Fibroblast of villous mesenchyme (primary cell): Measurements from ENCODE around the gene GNGT2. TPM values are rescaled to one million over a fixed set of nuclear protein-coding genes. Genes with fewer than 3 reads are reported as not detected.

Source experiments
- DNase-seq: peaks from one replicate; pipeline ENCODE4 v3.0.0-alpha.2; 2010; ENCODE audit warnings: low read depth
- H3K4me3 ChIP-seq: 2 replicates; pipeline ENCODE4 v1.5.1; 2011; ENCODE audit warnings: low read depth, mild to moderate bottlenecking, low read length
- total RNA-seq: library from RNA; depleted of rRNA; stranded (reverse); fragments of >200 nt; gene quantifications from 2 replicates; pipeline ENCODE4 v1.2.3, GENCODE V29; 2012
- TF ChIP-seq, protein P1 (sequence below): IDR thresholded peaks from 2 replicates; pipeline ENCODE4 v1.5.1; 2012; ENCODE audit warnings: low read depth, mild to moderate bottlenecking, low read length; ENCODE audit not compliant: insufficient read depth

GNGT2 gene
- total RNA-seq, 1 donor = not detected

DNA sequence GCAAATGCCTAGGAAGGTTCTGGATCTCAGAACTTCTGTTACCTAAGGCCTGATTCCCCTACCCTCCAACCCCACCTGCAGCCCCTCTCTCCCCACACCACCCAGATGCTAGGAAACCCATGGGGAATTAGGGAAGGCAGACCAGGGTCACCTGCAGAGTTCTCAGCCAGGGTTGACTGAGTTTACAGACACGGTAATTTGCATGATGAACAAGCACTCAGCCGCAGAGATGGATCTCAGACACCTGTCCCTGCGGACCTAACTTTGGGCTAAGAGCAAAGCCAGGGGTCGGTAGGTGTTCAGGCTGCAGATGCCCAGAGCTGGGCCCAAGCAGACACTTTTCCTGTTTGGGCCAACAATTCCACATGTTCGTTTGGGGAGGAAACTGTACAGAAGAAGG is 3.0 kb upstream of the GNGT2 start:
- TF ChIP-seq, protein P1, sequence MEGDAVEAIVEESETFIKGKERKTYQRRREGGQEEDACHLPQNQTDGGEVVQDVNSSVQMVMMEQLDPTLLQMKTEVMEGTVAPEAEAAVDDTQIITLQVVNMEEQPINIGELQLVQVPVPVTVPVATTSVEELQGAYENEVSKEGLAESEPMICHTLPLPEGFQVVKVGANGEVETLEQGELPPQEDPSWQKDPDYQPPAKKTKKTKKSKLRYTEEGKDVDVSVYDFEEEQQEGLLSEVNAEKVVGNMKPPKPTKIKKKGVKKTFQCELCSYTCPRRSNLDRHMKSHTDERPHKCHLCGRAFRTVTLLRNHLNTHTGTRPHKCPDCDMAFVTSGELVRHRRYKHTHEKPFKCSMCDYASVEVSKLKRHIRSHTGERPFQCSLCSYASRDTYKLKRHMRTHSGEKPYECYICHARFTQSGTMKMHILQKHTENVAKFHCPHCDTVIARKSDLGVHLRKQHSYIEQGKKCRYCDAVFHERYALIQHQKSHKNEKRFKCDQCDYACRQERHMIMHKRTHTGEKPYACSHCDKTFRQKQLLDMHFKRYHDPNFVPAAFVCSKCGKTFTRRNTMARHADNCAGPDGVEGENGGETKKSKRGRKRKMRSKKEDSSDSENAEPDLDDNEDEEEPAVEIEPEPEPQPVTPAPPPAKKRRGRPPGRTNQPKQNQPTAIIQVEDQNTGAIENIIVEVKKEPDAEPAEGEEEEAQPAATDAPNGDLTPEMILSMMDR = no peak
- DNase-seq = no peak
- no peak overlapping the region for H3K4me3 ChIP-seq

DNA sequence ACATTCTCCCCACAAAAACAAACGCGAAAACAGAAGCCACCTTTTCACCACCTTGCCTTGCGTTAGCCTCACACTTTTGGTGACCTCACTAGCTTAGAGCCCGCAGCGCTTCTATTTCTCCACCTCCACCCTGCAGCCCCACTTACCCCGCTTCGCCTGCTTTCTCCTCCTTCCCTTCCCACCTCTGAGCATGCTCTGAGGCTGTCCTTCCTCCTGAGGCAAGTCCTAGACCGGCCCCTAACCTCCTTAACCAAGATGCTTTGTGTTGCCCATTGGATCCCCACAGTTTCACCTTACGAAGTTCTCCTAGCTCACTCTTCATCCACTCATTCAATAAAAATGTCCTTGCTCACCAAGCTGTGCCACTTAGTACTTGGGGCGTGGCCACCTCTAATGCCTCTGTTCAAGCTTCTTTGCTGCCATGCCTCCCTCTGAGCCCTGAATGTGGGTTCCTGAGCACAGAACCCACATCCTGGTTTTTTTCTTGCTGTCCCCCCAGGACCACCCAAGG is 1.3 kb downstream of the GNGT2 start:
- H3K4me3 ChIP-seq = no peak overlapping the region
- TF ChIP-seq, protein P1 = no peak
- DNase-seq = no peak

DNA sequence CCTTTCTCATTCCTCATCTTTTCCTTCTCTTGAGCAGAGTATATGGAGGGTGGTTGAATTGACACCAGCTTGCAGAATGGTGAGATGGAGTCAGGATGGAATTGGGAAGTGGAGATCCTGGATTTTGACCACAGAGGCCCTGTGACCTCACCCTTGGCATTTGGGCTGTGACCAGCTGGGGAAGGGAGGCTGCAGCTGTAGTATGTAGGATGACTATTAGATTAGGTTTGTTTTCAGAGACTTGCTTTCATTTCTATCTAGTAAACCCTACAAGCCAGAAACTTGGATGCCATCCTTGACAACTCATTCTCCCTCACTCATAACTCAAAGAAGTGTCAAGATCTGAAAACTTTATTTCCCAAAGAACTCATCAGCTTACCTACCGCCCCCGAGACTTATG is 5.9 kb downstream of the GNGT2 start:
- no peak overlapping the region for H3K4me3 ChIP-seq
- no peak for DNase-seq
- TF ChIP-seq, protein P1 = no peak

DNA sequence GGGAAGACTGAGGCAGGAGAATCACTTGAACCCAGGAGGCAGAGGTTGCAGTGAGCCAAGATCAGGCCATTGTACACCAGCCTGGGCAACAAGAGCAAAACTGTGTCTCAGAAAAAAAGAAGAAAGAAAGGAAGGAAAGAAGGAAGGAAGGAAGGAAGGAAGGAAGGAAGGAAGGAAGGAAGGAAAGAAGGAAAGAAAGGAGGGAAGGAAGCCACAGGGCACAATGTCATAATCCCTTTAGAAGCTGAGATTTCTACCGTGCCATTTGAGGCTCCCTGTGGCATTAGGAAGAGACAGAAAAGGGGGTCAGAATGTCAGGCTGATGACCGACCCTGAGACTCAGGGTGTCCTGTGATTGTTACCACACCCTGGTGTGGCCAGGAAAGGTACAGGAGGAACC is 6.6 kb downstream of the GNGT2 start:
- no peak overlapping the region for H3K4me3 ChIP-seq
- TF ChIP-seq, protein P1 = no peak
- no peak for DNase-seq

DNA sequence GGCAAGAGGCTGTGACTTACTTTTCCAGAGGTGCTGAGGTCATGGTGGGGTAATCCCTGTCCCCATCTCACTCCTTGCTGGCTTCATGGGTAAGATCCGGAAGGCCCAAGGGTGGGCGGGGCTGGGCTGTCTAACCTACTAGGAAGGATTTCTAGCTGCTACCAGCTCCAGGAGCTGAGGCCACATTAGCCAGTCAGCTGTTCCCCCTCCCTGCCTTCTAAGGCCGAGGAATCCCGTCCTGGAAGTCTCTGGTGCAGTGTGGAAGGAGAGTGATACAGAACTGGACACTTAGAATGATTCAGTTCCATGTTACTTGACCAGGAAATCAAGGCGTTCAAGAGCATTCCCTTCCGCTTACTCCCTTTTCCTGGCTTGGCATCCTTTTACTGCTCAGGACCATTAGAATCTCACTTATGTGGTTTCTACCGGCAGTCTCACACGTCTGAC is 8.9 kb downstream of the GNGT2 start:
- no peak for DNase-seq
- no peak overlapping the region for H3K4me3 ChIP-seq
- TF ChIP-seq, protein P1 = no peak

DNA sequence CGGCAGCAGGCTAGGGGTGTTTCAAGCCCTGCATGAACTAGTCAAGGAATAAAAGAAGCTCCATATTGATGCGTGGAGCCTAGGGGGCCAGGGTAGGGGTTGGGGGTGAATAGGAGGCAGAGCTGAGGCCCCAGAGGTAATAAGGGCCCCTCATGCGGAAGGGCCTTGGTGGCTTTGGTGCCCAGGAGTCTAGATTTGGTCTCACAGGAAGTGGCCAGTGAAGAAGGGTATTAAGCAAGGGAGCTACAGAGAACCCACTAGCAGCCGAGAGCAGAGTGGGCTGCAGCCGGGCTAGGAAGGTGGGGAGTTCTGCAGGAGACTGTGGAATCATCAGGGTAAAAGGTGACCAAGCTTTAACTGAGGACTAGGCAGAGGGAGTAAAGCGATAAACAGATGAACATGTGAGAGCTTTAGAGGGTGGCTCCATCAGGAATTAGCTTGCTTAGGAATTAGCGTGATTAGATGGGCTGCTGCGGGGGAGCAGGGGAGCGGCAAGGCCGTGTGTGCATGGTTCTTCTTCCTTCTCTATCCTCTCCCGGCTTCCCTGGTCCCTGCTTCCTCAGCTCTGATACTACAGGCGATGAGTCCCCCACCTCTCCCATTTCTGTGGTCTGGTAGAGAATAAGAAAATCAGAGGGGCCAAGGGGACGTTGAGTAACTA is 9.8 kb downstream of the GNGT2 start:
- TF ChIP-seq, protein P1 = no peak
- DNase-seq = no peak

DNA sequence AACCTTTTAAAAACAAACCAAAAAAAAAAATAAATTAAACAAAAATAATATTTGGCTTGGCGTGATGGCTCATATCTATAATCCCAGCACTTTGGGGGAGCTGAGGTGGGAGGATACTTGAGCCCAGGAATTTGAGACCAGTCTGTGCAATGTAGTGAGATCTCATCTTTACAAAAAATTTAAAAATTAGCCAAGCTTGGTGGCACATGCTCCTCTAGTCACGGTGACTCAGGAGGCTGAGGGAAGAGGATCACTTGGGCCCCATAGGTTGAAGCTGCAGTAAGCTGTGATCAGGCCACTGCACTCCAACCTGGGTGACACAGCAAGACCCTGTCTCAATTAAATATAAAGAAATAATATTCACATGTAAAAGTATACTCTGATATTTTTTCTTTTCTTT is 12.2 kb downstream of the GNGT2 start:
- DNase-seq = no peak
- H3K4me3 ChIP-seq = no peak overlapping the region
- TF ChIP-seq, protein P1 = no peak

More for the DNA sequence above, 9.8 kb downstream of the GNGT2 start:
- H3K4me3 ChIP-seq = no peak overlapping the region
